ENCODE measurements around the gene SCNN1B.
"Not testable (repeated sequence)": the region's sequence is repeated elsewhere in the genome, so short reads cannot be mapped to it uniquely, and the experiment has no call there.

The SCNN1B gene

DNA sequence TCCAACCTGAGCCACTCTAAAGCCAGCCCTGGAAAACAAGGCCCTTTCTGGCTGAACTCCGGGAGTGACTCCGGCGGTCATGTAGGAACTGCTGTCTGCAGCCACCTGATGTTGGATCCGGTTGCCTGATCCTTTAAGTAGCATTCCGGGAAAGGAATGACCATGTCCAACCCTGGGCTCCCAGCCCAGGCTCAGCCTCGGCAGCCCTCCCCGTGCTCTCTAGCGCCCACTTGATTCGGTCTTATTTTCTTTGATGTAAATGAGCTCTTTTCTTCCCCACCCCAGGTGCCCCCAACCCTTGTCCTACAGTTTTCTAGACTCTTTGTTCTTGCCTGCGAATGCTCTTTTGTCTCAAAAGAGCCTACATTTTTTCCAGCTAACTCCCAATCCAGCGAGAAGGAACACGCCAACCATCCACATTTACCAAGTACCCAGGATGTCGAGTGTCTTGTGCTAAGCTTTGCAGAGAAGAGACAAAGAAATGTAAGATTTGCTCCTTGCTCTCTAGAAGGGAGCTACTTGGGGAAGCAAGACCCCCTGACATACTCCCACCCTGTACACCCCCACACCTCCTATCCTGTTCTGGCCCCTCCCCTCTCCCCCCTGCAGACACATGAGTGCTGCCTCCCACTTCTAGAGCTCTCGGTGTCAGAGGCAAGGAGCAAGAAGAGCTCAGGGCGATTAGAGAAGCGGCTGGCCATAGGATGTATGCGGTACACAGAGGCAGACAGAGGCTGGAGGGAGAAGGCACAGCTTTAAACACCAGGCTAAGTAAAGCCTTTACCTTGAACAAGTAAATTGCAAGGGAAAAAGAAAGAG is 97.1 kb downstream of the SCNN1B start:
- H3K36me3 Mint-ChIP-seq, result peaks cover 58 to 72% of the 10 kb centered on the region in 2 donors
- ATAC-seq (replicated peaks) (no peak), DNase-seq (no peak)
- no peak overlapping the region for H3K4me3 Mint-ChIP-seq
- H3K27ac Mint-ChIP-seq, result no peak overlapping the region
- no peaks in the 10 kb centered on the region for H3K4me1 Mint-ChIP-seq
- H3K27me3 Mint-ChIP-seq, result no peaks in the 10 kb centered on the region
- no peaks in the 10 kb centered on the region for H3K9me3 Mint-ChIP-seq

- H3K9me3 Mint-ChIP-seq; H3K4me1 Mint-ChIP-seq; DNase-seq; H3K27me3 Mint-ChIP-seq; ATAC-seq (replicated peaks); H3K4me3 Mint-ChIP-seq; H3K27ac Mint-ChIP-seq: not testable (repeated sequence)
- peaks cover 66 to 73% of the 10 kb centered on the region in 2 donors for H3K36me3 Mint-ChIP-seq
Observed at GRCh38 chr16:23400447-23400846, 98.3 kb downstream of the SCNN1B start.

- DNase-seq, result no peak
- Mint-ChIP-seq H3K4me1 (no peaks in the 10 kb centered on the region), H3K27ac (no peak overlapping the region), H3K36me3 (peaks cover 68 to 77% of the 10 kb centered on the region in 2 donors), H3K4me3 (no peak overlapping the region), H3K9me3 (no peaks in the 10 kb centered on the region), H3K27me3 (no peaks in the 10 kb centered on the region)
- no peak for ATAC-seq (replicated peaks)
Observed at GRCh38 chr16:23401139-23401538, 99.0 kb downstream of the SCNN1B start.

DNA sequence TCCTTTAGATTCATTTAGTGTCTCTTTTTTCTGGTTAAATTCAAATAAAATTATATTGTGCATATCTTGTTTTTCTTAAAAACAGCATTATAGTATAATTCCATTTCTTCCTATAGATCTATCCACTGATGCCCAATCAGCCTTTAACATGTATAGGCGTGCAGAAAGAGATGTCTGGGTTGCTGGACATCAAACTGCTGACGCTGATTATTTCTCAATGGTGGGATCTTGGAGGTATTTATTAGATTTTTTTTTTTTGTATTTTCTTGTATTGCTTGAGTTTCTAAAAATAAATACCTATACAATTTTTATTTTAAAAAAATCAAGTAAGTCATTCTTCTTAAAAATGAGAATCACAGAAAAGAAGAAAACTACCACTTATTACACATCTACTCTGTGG is 100.0 kb downstream of the SCNN1B start:
- Mint-ChIP-seq H3K36me3 (peaks cover 74 to 82% of the 10 kb centered on the region in 2 donors), H3K27me3 (no peaks in the 10 kb centered on the region), H3K4me1 (no peaks in the 10 kb centered on the region), H3K9me3 (no peaks in the 10 kb centered on the region), H3K4me3 (no peak overlapping the region), H3K27ac (no peak overlapping the region)
- DNase-seq (no peak), ATAC-seq (replicated peaks) (no peak)

GRCh38 chr16:23403547-23403946 is 101.4 kb downstream of the SCNN1B start:
- no peaks in the 10 kb centered on the region for H3K4me1 Mint-ChIP-seq
- DNase-seq (no peak), ATAC-seq (replicated peaks) (no peak)
- H3K27ac Mint-ChIP-seq, result no peak overlapping the region
- H3K27me3 Mint-ChIP-seq, result no peaks in the 10 kb centered on the region
- no peaks in the 10 kb centered on the region for H3K9me3 Mint-ChIP-seq
- H3K4me3 Mint-ChIP-seq, result no peak overlapping the region
- H3K36me3 Mint-ChIP-seq, result peaks cover 70 to 80% of the 10 kb centered on the region in 2 donors

GRCh38 chr16:23406024-23406423 is 103.9 kb downstream of the SCNN1B start:
- no peak overlapping the region for H3K27ac Mint-ChIP-seq
- no peak for DNase-seq
- no peak overlapping the region for H3K4me3 Mint-ChIP-seq
- peaks cover 56 to 70% of the 10 kb centered on the region in 2 donors for H3K36me3 Mint-ChIP-seq
- H3K9me3 Mint-ChIP-seq, result no peaks in the 10 kb centered on the region
- H3K4me1 Mint-ChIP-seq, result no peaks in the 10 kb centered on the region
- no peak for ATAC-seq (replicated peaks)
- H3K27me3 Mint-ChIP-seq, result no peaks in the 10 kb centered on the region

DNA sequence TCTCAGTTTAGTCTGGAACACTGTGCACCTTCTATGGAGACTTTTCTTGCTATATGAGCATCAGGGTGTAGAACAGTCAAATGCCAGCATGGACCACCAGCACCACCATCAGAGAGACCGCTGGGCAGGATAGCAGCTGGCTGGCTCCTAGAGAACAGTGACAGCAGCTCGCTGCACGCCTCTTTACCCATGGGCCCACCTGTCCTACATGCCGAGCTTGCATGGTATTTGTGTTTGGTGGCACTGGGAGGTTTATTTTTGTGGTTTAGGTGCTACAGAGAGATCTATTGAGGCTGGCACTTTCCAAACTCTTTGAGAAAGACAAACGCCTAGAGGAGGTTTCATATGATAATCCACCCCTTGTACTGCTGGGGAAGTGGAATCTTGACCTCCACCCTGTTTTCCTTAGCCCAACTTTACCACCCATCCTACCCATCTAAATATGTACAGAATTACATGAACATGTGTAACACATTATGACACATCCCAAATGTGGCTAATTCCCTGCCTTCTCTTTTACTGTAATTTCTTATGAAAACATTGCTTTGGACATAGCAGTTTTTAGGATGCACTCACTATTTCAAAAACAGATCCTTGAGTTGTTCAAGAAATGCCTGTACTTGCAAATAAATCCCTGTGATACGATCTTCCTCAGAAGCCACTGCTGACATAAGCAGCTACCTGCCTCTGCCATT is 104.6 kb downstream of the SCNN1B start:
- ATAC-seq (replicated peaks) (no peak), DNase-seq (no peak)
- H3K27ac Mint-ChIP-seq, result no peak overlapping the region
- H3K9me3 Mint-ChIP-seq, result no peaks in the 10 kb centered on the region
- H3K4me3 Mint-ChIP-seq, result no peak overlapping the region
- no peaks in the 10 kb centered on the region for H3K4me1 Mint-ChIP-seq
- no peaks in the 10 kb centered on the region for H3K27me3 Mint-ChIP-seq
- H3K36me3 Mint-ChIP-seq, result peaks cover 50 to 65% of the 10 kb centered on the region in 2 donors

- H3K27me3 Mint-ChIP-seq, result no peaks in the 10 kb centered on the region
- no peaks in the 10 kb centered on the region for H3K9me3 Mint-ChIP-seq
- H3K4me3 Mint-ChIP-seq, result no peak overlapping the region
- H3K4me1 Mint-ChIP-seq, result no peaks in the 10 kb centered on the region
- peaks cover 48 to 61% of the 10 kb centered on the region in 2 donors for H3K36me3 Mint-ChIP-seq
- H3K27ac Mint-ChIP-seq, result no peak overlapping the region
- no peak for ATAC-seq (replicated peaks)
- no peak for DNase-seq
Observed at GRCh38 chr16:23407436-23408127, 105.5 kb downstream of the SCNN1B start.

DNA sequence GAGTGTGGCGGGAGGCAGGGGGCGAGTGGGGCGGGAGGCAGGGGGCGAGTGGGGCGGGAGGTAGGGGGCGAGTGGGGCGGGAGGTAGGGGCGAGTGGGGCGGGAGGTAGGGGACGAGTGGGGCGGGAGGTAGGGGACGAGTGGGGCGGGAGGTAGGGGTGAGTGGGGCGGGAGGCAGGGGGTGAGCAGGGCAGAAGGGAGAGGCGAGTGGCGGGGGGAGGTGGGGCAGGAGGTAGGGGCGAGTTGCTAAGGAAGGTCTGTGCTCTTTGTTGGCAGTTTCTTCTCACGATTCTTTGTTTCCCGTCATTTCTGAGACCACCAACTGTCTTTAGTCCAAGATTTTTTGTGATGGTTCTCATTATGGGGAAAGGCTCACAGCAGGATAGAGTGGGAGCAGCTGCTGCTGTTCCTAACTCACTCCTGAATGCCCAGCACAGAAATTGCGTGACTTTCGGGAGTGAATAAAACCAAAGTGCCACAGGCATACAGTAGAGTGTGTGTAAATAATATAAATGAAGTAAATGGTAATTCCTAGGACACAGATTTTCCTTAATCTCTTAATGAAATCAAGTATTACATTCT is 106.2 kb downstream of the SCNN1B start:
- DNase-seq (no peak), ATAC-seq (replicated peaks) (no peak)
- Mint-ChIP-seq H3K9me3 (no peaks in the 10 kb centered on the region), H3K36me3 (peaks cover 48 to 59% of the 10 kb centered on the region in 2 donors), H3K4me3 (no peak overlapping the region), H3K27ac (no peak overlapping the region), H3K27me3 (no peaks in the 10 kb centered on the region), H3K4me1 (no peaks in the 10 kb centered on the region)

GRCh38 chr16:23408823-23409298 is 106.8 kb downstream of the SCNN1B start:
- Mint-ChIP-seq H3K9me3 (no peaks in the 10 kb centered on the region), H3K27me3 (no peaks in the 10 kb centered on the region), H3K27ac (no peak overlapping the region), H3K4me1 (no peaks in the 10 kb centered on the region), H3K36me3 (peaks cover 49 to 60% of the 10 kb centered on the region in 2 donors), H3K4me3 (no peak overlapping the region)
- no peak for ATAC-seq (replicated peaks)
- DNase-seq, result no peak

DNA sequence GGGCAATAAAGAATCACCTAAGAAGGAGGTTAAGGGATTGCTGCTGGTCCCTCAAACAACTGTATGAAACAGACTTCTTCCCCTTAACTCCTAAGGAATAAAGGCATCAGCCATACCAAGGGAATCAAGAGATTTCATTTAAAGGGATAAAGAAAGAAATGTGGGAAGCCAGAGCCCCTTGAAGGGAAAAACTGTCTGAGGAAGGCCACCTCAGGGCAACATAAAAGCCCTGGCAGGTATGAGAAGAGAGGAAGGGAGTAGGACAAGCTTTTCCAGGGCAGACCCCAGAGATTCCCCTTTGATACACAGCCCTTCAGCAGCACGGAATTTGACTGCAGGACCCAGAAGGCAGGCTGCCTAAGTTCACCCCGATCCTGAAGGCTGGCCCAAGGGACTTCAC is 107.4 kb downstream of the SCNN1B start:
- no peak overlapping the region for H3K4me3 Mint-ChIP-seq
- no peaks in the 10 kb centered on the region for H3K9me3 Mint-ChIP-seq
- no peak overlapping the region for H3K27ac Mint-ChIP-seq
- ATAC-seq (replicated peaks) (no peak), DNase-seq (no peak)
- peaks cover 48 to 58% of the 10 kb centered on the region in 2 donors for H3K36me3 Mint-ChIP-seq
- H3K27me3 Mint-ChIP-seq, result no peaks in the 10 kb centered on the region
- H3K4me1 Mint-ChIP-seq, result no peaks in the 10 kb centered on the region

GRCh38 chr16:23410176-23410575 is 108.1 kb downstream of the SCNN1B start:
- no peak overlapping the region for H3K4me3 Mint-ChIP-seq
- no peaks in the 10 kb centered on the region for H3K4me1 Mint-ChIP-seq
- H3K36me3 Mint-ChIP-seq, result peaks cover 47 to 55% of the 10 kb centered on the region in 2 donors
- H3K9me3 Mint-ChIP-seq, result no peaks in the 10 kb centered on the region
- ATAC-seq (replicated peaks) (no peak), DNase-seq (no peak)
- H3K27me3 Mint-ChIP-seq, result no peaks in the 10 kb centered on the region
- H3K27ac Mint-ChIP-seq, result no peak overlapping the region

GRCh38 chr16:23414731-23415130 is 112.6 kb downstream of the SCNN1B start:
- no peak overlapping the region for H3K4me3 Mint-ChIP-seq
- H3K4me1 Mint-ChIP-seq, result no peaks in the 10 kb centered on the region
- ATAC-seq (replicated peaks) (no peak), DNase-seq (no peak)
- no peaks in the 10 kb centered on the region for H3K27me3 Mint-ChIP-seq
- H3K36me3 Mint-ChIP-seq, result peaks cover 32 to 35% of the 10 kb centered on the region in 2 donors
- H3K9me3 Mint-ChIP-seq, result no peaks in the 10 kb centered on the region
- no peak overlapping the region for H3K27ac Mint-ChIP-seq

DNA sequence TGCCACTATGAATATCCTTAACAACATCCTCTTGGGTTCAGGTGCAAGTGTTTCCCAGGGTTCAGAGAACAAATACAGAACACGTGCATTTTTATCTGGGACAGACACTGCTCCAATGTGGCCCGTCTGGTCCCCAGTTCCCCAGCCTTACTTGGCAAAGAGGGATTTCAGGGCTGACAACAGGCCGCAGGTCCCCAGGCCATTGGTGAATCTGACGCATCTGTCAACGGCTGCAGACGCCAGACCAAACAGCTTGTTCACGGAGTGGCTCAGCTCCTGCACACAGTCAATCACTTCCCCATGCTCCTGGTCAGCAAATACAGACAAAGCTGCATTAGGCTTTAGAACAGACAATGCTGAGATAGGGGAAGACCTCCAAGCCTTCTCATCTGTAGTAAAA is 114.7 kb downstream of the SCNN1B start:
- Mint-ChIP-seq H3K9me3 (no peaks in the 10 kb centered on the region), H3K36me3 (peaks cover 37 to 39% of the 10 kb centered on the region in 2 donors)
- no peak for ATAC-seq (replicated peaks)

More for the DNA sequence above, 114.7 kb downstream of the SCNN1B start:
- H3K4me3 Mint-ChIP-seq, result no peak overlapping the region
- H3K27me3 Mint-ChIP-seq, result no peaks in the 10 kb centered on the region
- H3K27ac Mint-ChIP-seq, result no peak overlapping the region
- H3K4me1 Mint-ChIP-seq, result no peaks in the 10 kb centered on the region
- no peak for DNase-seq

All from stimulated activated naive B cell treated with anti-CD40 and anti-IgM and Interleukin-4, amounts not matched to agents 10 μg/mL and 1 μg/mL and 100 μg/mL, for 72 hours (primary cell).